ENCODE data around the gene RRAS. TPM values are rescaled to one million over a fixed set of nuclear protein-coding genes. Genes with fewer than 3 reads are reported as not detected.
A peak's percentile ranks its signal among the peaks of the same experiment; 100 is the strongest.
"Not testable (repeated sequence)": the region's sequence is repeated elsewhere in the genome, so short reads cannot be mapped to it uniquely, and the experiment has no call there.

Gene RRAS
- total RNA-seq, 4 donors from 2014 or later = 12.4 to 26.2 (median 24.2) TPM

DNA sequence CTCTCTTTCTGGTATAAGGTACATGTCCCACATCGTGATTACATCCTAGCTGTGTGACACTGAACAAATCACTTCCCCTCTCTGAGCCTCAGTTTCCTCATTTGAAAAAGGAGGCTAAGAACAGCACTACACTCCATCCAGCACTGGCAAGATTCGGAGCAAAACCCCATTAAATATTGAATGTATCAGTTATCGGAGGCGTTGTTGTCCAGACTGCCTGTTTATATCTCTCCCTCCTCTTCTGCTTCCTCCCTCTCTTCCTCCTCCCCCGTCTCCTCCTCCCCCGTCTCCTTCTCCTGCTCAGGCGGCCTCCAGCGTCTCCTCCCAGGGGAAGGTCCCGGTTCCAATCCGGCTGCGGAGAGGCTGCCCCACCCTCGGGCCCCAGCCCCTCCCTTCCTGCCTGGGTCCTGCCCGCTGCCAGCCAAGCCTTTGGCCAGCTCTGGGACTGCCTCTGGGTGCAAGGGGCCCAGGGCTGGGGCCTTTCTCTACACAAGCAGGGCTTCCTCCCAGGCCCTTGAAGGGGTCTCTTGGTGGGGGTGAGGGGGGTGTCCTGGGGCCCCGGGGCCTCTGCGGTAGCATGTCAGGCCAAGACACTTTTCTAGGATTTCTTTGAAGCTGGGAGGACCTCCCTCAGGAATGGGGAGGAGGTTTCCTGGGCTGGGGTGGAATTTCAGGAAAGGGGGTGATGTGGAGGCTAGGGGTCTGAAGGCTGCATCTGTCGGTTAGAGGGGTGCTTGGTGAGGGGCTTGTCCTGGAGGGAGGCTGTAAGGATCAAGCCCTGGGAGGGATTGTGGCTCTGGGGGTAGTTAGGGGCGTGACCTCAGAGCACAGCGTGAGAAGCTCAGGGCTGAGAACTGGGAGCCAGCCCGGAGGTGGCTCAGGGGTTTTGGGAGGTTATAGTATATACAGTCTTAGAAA, 1.9 kb downstream of the RRAS start:
- ATAC-seq (no peak), DNase-seq (peak; percentile 76 to 80)
- in situ Hi-C loops (cut with MboI; ENCODE audit: low sequenced_read_pairs in 4 of 4) = no loop called here
- Histone ChIP-seq H3K9me3 (no peaks in the 10 kb centered on the region), H3K27ac (peak overlapping the region; percentile 92 to 99 (median 96)), H3K27me3 (no peaks in the 10 kb centered on the region), H3K36me3 (peaks cover 0 to 5% of the 10 kb centered on the region in 2 donors), H3K4me1 (peaks cover 16 to 21% of the 10 kb centered on the region in 2 donors), H3K4me3 (peak overlapping the region; percentile 64 to 95 (median 80))
- TF ChIP-seq, protein P1, sequence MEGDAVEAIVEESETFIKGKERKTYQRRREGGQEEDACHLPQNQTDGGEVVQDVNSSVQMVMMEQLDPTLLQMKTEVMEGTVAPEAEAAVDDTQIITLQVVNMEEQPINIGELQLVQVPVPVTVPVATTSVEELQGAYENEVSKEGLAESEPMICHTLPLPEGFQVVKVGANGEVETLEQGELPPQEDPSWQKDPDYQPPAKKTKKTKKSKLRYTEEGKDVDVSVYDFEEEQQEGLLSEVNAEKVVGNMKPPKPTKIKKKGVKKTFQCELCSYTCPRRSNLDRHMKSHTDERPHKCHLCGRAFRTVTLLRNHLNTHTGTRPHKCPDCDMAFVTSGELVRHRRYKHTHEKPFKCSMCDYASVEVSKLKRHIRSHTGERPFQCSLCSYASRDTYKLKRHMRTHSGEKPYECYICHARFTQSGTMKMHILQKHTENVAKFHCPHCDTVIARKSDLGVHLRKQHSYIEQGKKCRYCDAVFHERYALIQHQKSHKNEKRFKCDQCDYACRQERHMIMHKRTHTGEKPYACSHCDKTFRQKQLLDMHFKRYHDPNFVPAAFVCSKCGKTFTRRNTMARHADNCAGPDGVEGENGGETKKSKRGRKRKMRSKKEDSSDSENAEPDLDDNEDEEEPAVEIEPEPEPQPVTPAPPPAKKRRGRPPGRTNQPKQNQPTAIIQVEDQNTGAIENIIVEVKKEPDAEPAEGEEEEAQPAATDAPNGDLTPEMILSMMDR (IDR thresholded peaks at IDR 0.05 in 4 of 5, conservative IDR thresholded peaks at IDR 0.05 in 1 of 5) = no peak
- TF ChIP-seq POLR2A (IDR thresholded peaks at IDR 0.05) = peak; percentile 9 to 29
- intact Hi-C loops (cut with DNase I; ENCODE audit: low total_unique reads) = no loop called here

DNA sequence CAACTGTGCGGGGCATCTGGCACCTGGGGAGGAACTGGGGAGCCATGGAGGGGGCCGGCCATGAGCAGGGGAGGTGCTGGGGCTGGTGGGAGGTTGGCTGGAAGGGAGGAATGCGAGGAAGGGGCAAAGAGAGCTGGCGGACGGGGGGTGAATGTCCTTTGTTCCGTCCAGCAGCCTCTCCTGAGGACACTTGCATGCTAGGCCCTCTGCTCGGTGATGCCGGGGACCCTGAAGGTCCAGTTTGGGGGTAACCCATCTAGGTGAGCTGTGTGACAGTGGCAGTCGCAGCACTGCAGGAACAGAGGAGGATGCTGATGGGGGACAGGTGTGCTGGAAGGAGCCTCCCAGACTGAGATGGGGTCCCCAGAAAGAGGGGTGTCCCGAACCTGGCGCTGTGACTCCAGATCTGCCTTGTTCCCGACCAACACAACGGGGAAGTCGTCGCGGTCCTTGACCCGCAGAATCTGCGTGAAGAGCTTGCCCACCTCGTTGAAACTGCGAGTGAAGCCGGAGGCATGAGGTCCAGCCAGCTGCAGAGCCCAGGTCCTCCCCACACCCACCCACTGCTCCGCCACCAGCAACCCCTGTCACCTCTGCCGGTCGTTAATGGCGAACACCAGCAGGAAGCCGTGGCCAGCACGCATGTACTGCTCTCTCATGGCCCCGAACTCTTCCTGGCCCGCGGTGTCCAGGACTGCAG, 3.6 kb downstream of the RRAS start:
- intact Hi-C loops (cut with DNase I; ENCODE audit: low total_unique reads) (no loop called here), in situ Hi-C loops (cut with MboI; ENCODE audit: low sequenced_read_pairs in 4 of 4) (no loop called here)
- peak overlapping the region in 1 of 4 donors; percentile 3 for H3K27ac ChIP-seq
- no peaks in the 10 kb centered on the region for H3K27me3 ChIP-seq
- DNase-seq (no peak), ATAC-seq (no peak)
- H3K9me3 ChIP-seq = no peaks in the 10 kb centered on the region
- peaks cover 0 to 5% of the 10 kb centered on the region in 2 donors for H3K36me3 ChIP-seq
- no peak for TF ChIP-seq POLR2A (IDR thresholded peaks at IDR 0.05)
- TF ChIP-seq, protein P1 (IDR thresholded peaks at IDR 0.05 in 4 of 5, conservative IDR thresholded peaks at IDR 0.05 in 1 of 5) = no peak
- no peak overlapping the region for H3K4me3 ChIP-seq
- peaks cover 10 to 15% of the 10 kb centered on the region in 2 donors for H3K4me1 ChIP-seq

DNA sequence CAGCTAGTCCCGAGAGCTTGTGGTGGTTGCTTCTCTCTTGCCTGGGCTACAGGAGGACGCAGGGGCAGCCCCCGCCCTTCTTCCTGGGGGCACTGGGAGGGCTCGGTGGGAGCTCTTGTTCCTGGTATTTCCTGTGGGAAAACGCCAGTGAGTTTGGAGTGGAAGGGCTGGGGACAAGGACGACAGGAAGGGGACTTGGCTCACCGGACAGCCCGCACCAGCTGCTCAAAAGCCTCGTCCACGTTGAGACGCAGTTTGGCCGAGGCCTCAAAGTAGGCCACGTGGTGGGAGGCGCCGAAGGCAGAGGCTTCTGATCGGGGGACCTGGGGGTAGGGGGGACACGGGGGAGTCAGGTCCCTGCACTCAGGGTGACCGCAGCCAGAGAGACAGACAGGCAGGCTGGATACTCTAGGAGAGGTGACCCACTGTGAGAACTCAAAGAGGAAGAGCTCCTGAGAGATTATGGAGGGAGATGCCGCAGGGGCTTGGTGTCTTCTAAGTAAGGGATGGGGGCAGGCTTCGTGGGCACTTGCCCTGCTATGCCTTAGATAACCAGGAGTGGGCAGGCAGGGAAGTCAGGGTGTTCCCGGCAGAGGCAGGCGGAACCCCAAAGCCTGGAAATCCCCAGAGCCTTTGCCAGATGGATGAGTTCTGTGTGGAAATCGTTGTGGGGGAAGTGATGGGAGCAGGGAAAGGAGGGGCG, 4.3 kb downstream of the RRAS start:
- Histone ChIP-seq H3K36me3 (peaks cover 0 to 5% of the 10 kb centered on the region in 2 donors), H3K4me3 (no peak overlapping the region), H3K4me1 (peaks cover 14 to 18% of the 10 kb centered on the region in 2 donors), H3K9me3 (no peaks in the 10 kb centered on the region), H3K27ac (peak overlapping the region; percentile 3 to 39 (median 16)), H3K27me3 (no peaks in the 10 kb centered on the region)
- in situ Hi-C loops (cut with MboI; ENCODE audit: low sequenced_read_pairs in 4 of 4) (no loop called here), intact Hi-C loops (cut with DNase I; ENCODE audit: low total_unique reads) (no loop called here)
- TF ChIP-seq, protein P1 (IDR thresholded peaks at IDR 0.05 in 4 of 5, conservative IDR thresholded peaks at IDR 0.05 in 1 of 5) = no peak
- no peak for TF ChIP-seq POLR2A (IDR thresholded peaks at IDR 0.05)
- ATAC-seq = no peak
- DNase-seq = no peak

DNA sequence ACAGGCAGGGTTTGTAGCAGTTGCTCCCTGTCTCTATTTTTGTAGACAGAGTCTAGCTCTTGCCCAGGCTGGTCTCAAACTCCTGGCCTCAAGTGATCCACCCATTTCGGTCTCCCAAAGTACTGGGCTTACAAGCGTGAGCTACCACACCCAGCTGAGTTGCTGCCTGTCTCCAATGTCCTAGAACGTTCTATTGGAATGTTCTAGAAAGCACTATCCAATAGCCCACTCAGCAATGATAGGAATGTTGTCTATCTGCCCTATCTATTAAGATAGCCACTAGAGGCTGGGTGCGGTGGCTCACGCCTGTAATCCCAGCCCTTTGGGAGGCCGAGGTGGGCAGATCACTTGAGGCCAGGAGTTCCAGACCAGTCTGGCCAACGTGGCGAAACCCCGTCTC, 6.7 kb downstream of the RRAS start:
- DNase-seq; H3K9me3 ChIP-seq; H3K36me3 ChIP-seq; H3K4me3 ChIP-seq; H3K27ac ChIP-seq; ATAC-seq; intact Hi-C loops (cut with DNase I; ENCODE audit: low total_unique reads); in situ Hi-C loops (cut with MboI; ENCODE audit: low sequenced_read_pairs in 4 of 4); H3K27me3 ChIP-seq; H3K4me1 ChIP-seq: not testable (repeated sequence)
